Measurements from ENCODE around the gene MAPK11. TPM values are rescaled to one million over a fixed set of nuclear protein-coding genes. Genes with fewer than 3 reads are reported as not detected.

MAPK11 gene
- total and polyA plus RNA-seq, 9 of the 15 experiments (the other 6 are each of a cell fraction or from before 2014, with no cell fraction given) = 0.06 to 14.6 (median 5.3) TPM

- no peak for TF ChIP-seq ZBTB43 (CRISPR knock-in tag; IDR thresholded peaks at IDR 0.05)
- peak in 1 of 2 experiments; percentile 70; a peak in 1 of 4 replicates for TF ChIP-seq ZNF639 (CRISPR knock-in tag; conservative IDR thresholded peaks at IDR 0.05 in 1 of 2, IDR thresholded peaks at IDR 0.05 in 1 of 2)
- TF ChIP-seq ZBTB7A (IDR thresholded peaks at IDR 0.05; ENCODE audit: borderline replicate concordance, control insufficient read depth, low read depth, low read length) = peak; percentile 26; the same call in 1 of the 2 replicates
- 0 out of 2 replicates have a peak, but pooled peaks have one; percentile 23 for TF ChIP-seq ZBTB17 (CRISPR knock-in tag; IDR thresholded peaks at IDR 0.05)
- no peak; a peak in 2 of 4 replicates for TF ChIP-seq MNT (conservative IDR thresholded peaks at IDR 0.05)
- no peak for TF ChIP-seq ZSCAN32 (CRISPR knock-in tag; IDR thresholded peaks at IDR 0.05)
- TF ChIP-seq EP300 (IDR thresholded peaks at IDR 0.05; ENCODE audit: low read length) = no peak
- TF ChIP-seq RNF2 (IDR thresholded peaks at IDR 0.05) = no peak
- TF ChIP-seq ZNF41 (CRISPR knock-in tag; conservative IDR thresholded peaks at IDR 0.05) = no peak
- TF ChIP-seq ZNF644 (tag; IDR thresholded peaks at IDR 0.05; ENCODE audit: low read depth) = no peak
- TF ChIP-seq ZNF507 (tag; conservative IDR thresholded peaks at IDR 0.05) = no peak
- TF ChIP-seq XRCC4 (IDR thresholded peaks at IDR 0.05; ENCODE audit: extremely low read depth, insufficient read depth, insufficient read length) = no peak
- no peak for TF ChIP-seq HNRNPUL1 (IDR thresholded peaks at IDR 0.05; ENCODE audit: low read length)
- no peak for TF ChIP-seq TRIM24 (IDR thresholded peaks at IDR 0.05)
- TF ChIP-seq ARID3A (IDR thresholded peaks at IDR 0.05; ENCODE audit: borderline replicate concordance, low read depth, low read length) = no peak
- no peak for TF ChIP-seq KAT2B (IDR thresholded peaks at IDR 0.05; ENCODE audit: low read depth, low read length)
- peak; percentile 78; the same call in 1 of the 2 replicates for TF ChIP-seq FOXP1 (CRISPR knock-in tag; IDR thresholded peaks at IDR 0.05)
- no peak for TF ChIP-seq FOXK1 (CRISPR knock-in tag; IDR thresholded peaks at IDR 0.05; ENCODE audit: borderline replicate concordance)
- no peak for TF ChIP-seq HBP1 (CRISPR knock-in tag; IDR thresholded peaks at IDR 0.05)
Measured at GRCh38 chr22:50250555-50251476, 19.4 kb downstream of the MAPK11 start, which contains the start of gene HDAC10 (continued).

All from K562 (cell line).